Karpas-422 (cell line): ENCODE data around the gene CACNB3. TPM values are rescaled to one million over a fixed set of nuclear protein-coding genes. Genes with fewer than 3 reads are reported as not detected.

Experiments used
- DNase-seq: peaks from one replicate; pipeline ENCODE4 v3.0.0-alpha.2; 2015
- H2AFZ ChIP-seq: fragments of 200-600 bp; sonication (generic); 2 replicates; pipeline ENCODE4 v1.6.1; 2014; ENCODE audit warnings: antibody characterized with exemption, low read length, mixed read lengths
- H3K27ac ChIP-seq: fragments of 200-600 bp; sonication (generic); 2 replicates; pipeline ENCODE4 v1.5.1; 2014; ENCODE audit warnings: mild to moderate bottlenecking, low read length, moderate library complexity
- H3K27me3 ChIP-seq: fragments of 200-600 bp; sonication (generic); 2 replicates; pipeline ENCODE4 v1.6.1; 2014; ENCODE audit warnings: low read length, mixed read lengths
- H3K36me3 ChIP-seq: fragments of 200-600 bp; sonication (generic); 2 replicates; pipeline ENCODE4 v1.6.1; 2014; ENCODE audit warnings: low read length, mixed read lengths; ENCODE audit not compliant: insufficient read depth
- H3K4me1 ChIP-seq: fragments of 200-600 bp; sonication (generic); 2 replicates; pipeline ENCODE4 v1.6.1; 2014; ENCODE audit warnings: mild to moderate bottlenecking, low read length, mixed read lengths
- H3K4me2 ChIP-seq: fragments of 200-600 bp; sonication (generic); 2 replicates; pipeline ENCODE4 v1.6.1; 2014; ENCODE audit warnings: low read length, low read depth, mild to moderate bottlenecking; ENCODE audit not compliant: poor library complexity, severe bottlenecking
- H3K4me3 ChIP-seq: fragments of 200-600 bp; sonication (generic); 2 replicates; pipeline ENCODE4 v1.5.1; 2014; ENCODE audit warnings: mild to moderate bottlenecking, antibody characterized with exemption, low read length, mixed read lengths
- H3K79me2 ChIP-seq: fragments of 200-600 bp; sonication (generic); 2 replicates; pipeline ENCODE4 v1.6.1; 2014; ENCODE audit warnings: mild to moderate bottlenecking, low read length, mixed read lengths
- H3K9ac ChIP-seq: fragments of 200-600 bp; sonication (generic); 2 replicates; pipeline ENCODE4 v1.6.0; 2014; ENCODE audit warnings: low read length
- H3K9me2 ChIP-seq: fragments of 200-600 bp; sonication (generic), shearing (Covaris generic); replicated peaks from 2 replicates; pipeline ENCODE4 v1.6.0; 2014; ENCODE audit warnings: mild to moderate bottlenecking, low read length, moderate library complexity; ENCODE audit not compliant: insufficient read depth
- H3K9me3 ChIP-seq: fragments of 300-700, 200-600 bp; sonication (generic); 2 replicates; pipeline ENCODE4 v1.6.1; 2014; ENCODE audit warnings: low read length, mixed read lengths
- H4K20me1 ChIP-seq: fragments of 200-600 bp; sonication (generic); 2 replicates; pipeline ENCODE4 v1.6.1; 2014; ENCODE audit warnings: mild to moderate bottlenecking, antibody characterized with exemption, low read length, low read depth; ENCODE audit not compliant: insufficient read depth
- total RNA-seq: library from RNA; depleted of rRNA; stranded (reverse); fragments of >200 nt; shearing (Covaris generic); gene quantifications from 2 replicates; pipeline ENCODE4 v1.2.3, GENCODE V29; 2014; ENCODE audit warnings: low replicate concordance

Gene CACNB3
- total RNA-seq, 1 experiment from 2014 or later, result 3.1 TPM

GRCh38 chr12:48812389-48812788 is 5.9 kb upstream of the CACNB3 start:
- Histone ChIP-seq H3K79me2 (no peaks in the 10 kb centered on the region), H3K4me1 (peaks cover 28% of the 10 kb centered on the region), H4K20me1 (0 out of 2 replicates have a peak, but pooled peaks cover 6% of the 10 kb centered on the region), H3K9me2 (no peaks in the 10 kb centered on the region), H3K36me3 (no peaks in the 10 kb centered on the region), H3K4me3 (no peak overlapping the region), H3K9me3 (no peaks in the 10 kb centered on the region), H3K9ac (no peak overlapping the region), H3K27ac (no peak overlapping the region), H3K4me2 (no peak overlapping the region), H2AFZ (no peak overlapping the region), H3K27me3 (0 out of 2 replicates have a peak, but pooled peaks cover 7% of the 10 kb centered on the region)
- no peak for DNase-seq

- peak overlapping the region; percentile 81 for H3K9ac ChIP-seq
- peak overlapping the region; percentile 87 for H3K4me3 ChIP-seq
- 0 out of 2 replicates have a peak, but pooled peaks cover 6% of the 10 kb centered on the region for H4K20me1 ChIP-seq
- H3K4me2 ChIP-seq, result peak overlapping the region; percentile 100
- H3K27ac ChIP-seq, result no peak overlapping the region
- no peaks in the 10 kb centered on the region for H3K36me3 ChIP-seq
- peak overlapping the region; percentile 100 for H2AFZ ChIP-seq
- DNase-seq, result no peak
- H3K27me3 ChIP-seq, result 0 out of 2 replicates have a peak, but pooled peaks cover 7% of the 10 kb centered on the region
- peaks cover 36% of the 10 kb centered on the region for H3K4me1 ChIP-seq
- no peaks in the 10 kb centered on the region for H3K79me2 ChIP-seq
- no peaks in the 10 kb centered on the region for H3K9me2 ChIP-seq
- no peaks in the 10 kb centered on the region for H3K9me3 ChIP-seq
Observed at GRCh38 chr12:48813465-48814261, 4.6 kb upstream of the CACNB3 start.

- no peak overlapping the region for H3K27ac ChIP-seq
- peak; percentile 93 for DNase-seq
- H3K4me1 ChIP-seq, result peaks cover 39% of the 10 kb centered on the region
- H3K36me3 ChIP-seq, result no peaks in the 10 kb centered on the region
- 0 out of 2 replicates have a peak, but pooled peaks cover 6% of the 10 kb centered on the region for H4K20me1 ChIP-seq
- H3K9me3 ChIP-seq, result no peaks in the 10 kb centered on the region
- H2AFZ ChIP-seq, result peak overlapping the region; percentile 100
- H3K9me2 ChIP-seq, result no peaks in the 10 kb centered on the region
- H3K27me3 ChIP-seq, result 0 out of 2 replicates have a peak, but pooled peaks cover 7% of the 10 kb centered on the region
- H3K79me2 ChIP-seq, result no peaks in the 10 kb centered on the region
- peak overlapping the region; percentile 87 for H3K4me3 ChIP-seq
- peak overlapping the region; percentile 100 for H3K4me2 ChIP-seq
- peak overlapping the region; percentile 81 for H3K9ac ChIP-seq
Observed at GRCh38 chr12:48814262-48815125, 3.8 kb upstream of the CACNB3 start.

- Histone ChIP-seq H3K4me3 (peak overlapping the region; percentile 87), H3K27ac (no peak overlapping the region), H3K4me2 (peak overlapping the region; percentile 100), H2AFZ (peak overlapping the region; percentile 100), H3K9me2 (no peaks in the 10 kb centered on the region), H3K4me1 (peaks cover 39% of the 10 kb centered on the region), H3K9ac (peak overlapping the region; percentile 81), H3K9me3 (no peaks in the 10 kb centered on the region), H3K36me3 (no peaks in the 10 kb centered on the region), H4K20me1 (0 out of 2 replicates have a peak, but pooled peaks cover 6% of the 10 kb centered on the region), H3K27me3 (0 out of 2 replicates have a peak, but pooled peaks cover 7% of the 10 kb centered on the region), H3K79me2 (no peaks in the 10 kb centered on the region)
- DNase-seq, result peak; percentile 71
Observed at GRCh38 chr12:48815126-48816110, 2.9 kb upstream of the CACNB3 start.

GRCh38 chr12:48816143-48816854 is 2.0 kb upstream of the CACNB3 start:
- DNase-seq, result no peak
- Histone ChIP-seq H3K36me3 (no peaks in the 10 kb centered on the region), H3K79me2 (no peaks in the 10 kb centered on the region), H3K27ac (no peak overlapping the region), H3K9me3 (no peaks in the 10 kb centered on the region), H3K4me2 (peak overlapping the region; percentile 100), H3K27me3 (0 out of 2 replicates have a peak, but pooled peaks cover 7% of the 10 kb centered on the region), H2AFZ (no peak overlapping the region), H3K9ac (peak overlapping the region; percentile 81), H3K4me1 (peaks cover 39% of the 10 kb centered on the region), H3K4me3 (peak overlapping the region; percentile 87; the same call in 1 of the 2 replicates), H3K9me2 (no peaks in the 10 kb centered on the region), H4K20me1 (0 out of 2 replicates have a peak, but pooled peaks cover 6% of the 10 kb centered on the region)

GRCh38 chr12:48818831-48819590 is 715 bp downstream of the CACNB3 start:
- peak; percentile 83 for DNase-seq
- H3K4me2 ChIP-seq, result peak overlapping the region; percentile 88
- H3K9ac ChIP-seq, result peak overlapping the region; percentile 72
- H3K27me3 ChIP-seq, result 0 out of 2 replicates have a peak, but pooled peaks cover 7% of the 10 kb centered on the region
- H3K4me3 ChIP-seq, result peak overlapping the region; percentile 76
- no peaks in the 10 kb centered on the region for H3K79me2 ChIP-seq
- H3K9me2 ChIP-seq, result no peaks in the 10 kb centered on the region
- peaks cover 36% of the 10 kb centered on the region for H3K4me1 ChIP-seq
- 0 out of 2 replicates have a peak, but pooled peaks cover 6% of the 10 kb centered on the region for H4K20me1 ChIP-seq
- H3K9me3 ChIP-seq, result no peaks in the 10 kb centered on the region
- H3K36me3 ChIP-seq, result no peaks in the 10 kb centered on the region
- H3K27ac ChIP-seq, result no peak overlapping the region
- H2AFZ ChIP-seq, result no peak overlapping the region
